Naive thymus-derived CD4-positive, alpha-beta T cell (primary cell): ENCODE results near the gene ZNF316. TPM values are rescaled to one million over a fixed set of nuclear protein-coding genes. Genes with fewer than 3 reads are reported as not detected.
A peak's percentile ranks its signal among the peaks of the same experiment; 100 is the strongest.

ENCODE experiments used
- ATAC-seq: fragments of 150-1000 bp; cut with Tn5 transposase; 2 replicates; pipeline ENCODE4 v1.10.0; 2021; ENCODE audit warnings: mild to moderate bottlenecking, moderate library complexity
- CTCF ChIA-PET: fragments of 350-600 bp; sonication (Branson Sonifier 250); formaldehyde crosslinking; loops from one replicate; lab custom pipeline; 2021; ENCODE audit warnings: antibody characterized with exemption; lab: Charles Lee
- POLR2A ChIA-PET: fragments of 350-600 bp; sonication (Branson Sonifier 250); formaldehyde crosslinking; loops from one replicate; lab custom pipeline; 2021; ENCODE audit warnings: antibody characterized with exemption, inconsistent platforms; lab: Charles Lee
- DNase-seq, 9 donors: peaks; one replicate each; pipeline versions ENCODE4 v3.0.0 to v3.0.0-alpha.2; 2020 to 2022; ENCODE audit warnings: mixed read lengths in 1 of 9
- H3K27ac ChIP-seq: one replicate; pipeline ENCODE4 v1.7.0; 2013; ENCODE audit warnings: mild to moderate bottlenecking, low read depth, low read length, moderate library complexity
- H3K27me3 ChIP-seq, 2 donors: one replicate each; pipeline ENCODE4 v1.7.0; 2013; ENCODE audit warnings: low read length in 2 of 2, mild to moderate bottlenecking in 2 of 2, moderate library complexity in 2 of 2; ENCODE audit not compliant: control insufficient read depth in 2 of 2, insufficient read depth in 2 of 2
- H3K36me3 ChIP-seq, 3 experiments: 1 replicate in 2 of 3; 2 replicates in 1 of 3; pipeline ENCODE4 v1.7.0; 2013; ENCODE audit warnings: low read length in 3 of 3, mild to moderate bottlenecking in 3 of 3, moderate library complexity in 1 of 3; ENCODE audit not compliant: insufficient read depth in 3 of 3, control insufficient read depth in 2 of 3
- H3K4me1 ChIP-seq, 2 donors: one replicate each; pipeline ENCODE4 v1.7.0; 2013; ENCODE audit warnings: low read length in 2 of 2, mild to moderate bottlenecking in 2 of 2, moderate library complexity in 1 of 2; ENCODE audit not compliant: control insufficient read depth in 2 of 2, insufficient read depth in 2 of 2
- H3K4me3 ChIP-seq: 2 replicates; pipeline ENCODE4 v1.7.0; 2013; ENCODE audit warnings: mild to moderate bottlenecking, low read length
- H3K9me3 ChIP-seq, 3 experiments: 1 replicate in 2 of 3; 2 replicates in 1 of 3; pipeline ENCODE4 v1.7.0; 2013; ENCODE audit warnings: low read length in 3 of 3; ENCODE audit not compliant: control insufficient read depth in 2 of 3
- H3K27ac Mint-ChIP-seq, 9 donors: one replicate each; pipeline ENCODE4 v1.8.0; 2020 to 2022; ENCODE audit warnings: mixed read lengths in 9 of 9, mild to moderate bottlenecking in 8 of 9, moderate library complexity in 5 of 9, inconsistent platforms in 2 of 9
- H3K27me3 Mint-ChIP-seq, 5 donors: one replicate each; pipeline ENCODE4 v1.8.0; 2021 to 2022; ENCODE audit warnings: mixed read lengths in 5 of 5, mild to moderate bottlenecking in 1 of 5
- H3K36me3 Mint-ChIP-seq, 5 donors: one replicate each; pipeline ENCODE4 v1.8.0; 2020 to 2022; ENCODE audit warnings: mixed read lengths in 5 of 5, mild to moderate bottlenecking in 3 of 5, inconsistent platforms in 1 of 5
- H3K4me1 Mint-ChIP-seq, 7 donors: one replicate each; pipeline ENCODE4 v1.8.0; 2020 to 2022; ENCODE audit warnings: mixed read lengths in 7 of 7, mild to moderate bottlenecking in 3 of 7, inconsistent platforms in 1 of 7
- H3K4me3 Mint-ChIP-seq, 10 donors: one replicate each; pipeline ENCODE4 v1.8.0; 2020 to 2022; ENCODE audit warnings: mild to moderate bottlenecking in 10 of 10, mixed read lengths in 10 of 10, moderate library complexity in 6 of 10, inconsistent platforms in 2 of 10
- H3K9me3 Mint-ChIP-seq, 11 donors: one replicate each; pipeline ENCODE4 v1.8.0; 2020 to 2022; ENCODE audit warnings: mixed read lengths in 11 of 11, mild to moderate bottlenecking in 4 of 11, inconsistent platforms in 1 of 11, moderate library complexity in 1 of 11
- intact Hi-C, 2 donors: fragments of 100-400 bp; cut with micrococcal nuclease; formaldehyde crosslinking; loops; one replicate each; pipeline ENCODE4 v1.15.1; 2023
- polyA plus RNA-seq, 2 donors: library from polyadenylated mRNA; unstranded; fragments of 300-500 nt; fragmentation: Illumina TruSeq; gene quantifications; one replicate each; pipeline ENCODE4 v1.2.3, GENCODE V29; 2021
- total RNA-seq, 6 experiments: library from RNA in 5 of 6; stranded (reverse) in 5 of 6; gene quantifications; 1 replicate in 5 of 6; 2 replicates in 1 of 6; pipeline ENCODE4 v1.2.3 and lab custom pipeline; 2021 to 2026

The ZNF316 gene
- total and polyA plus RNA-seq, 7 experiments from 2014 or later, result 0.66 to 71.6 (median 51.5) TPM

DNA sequence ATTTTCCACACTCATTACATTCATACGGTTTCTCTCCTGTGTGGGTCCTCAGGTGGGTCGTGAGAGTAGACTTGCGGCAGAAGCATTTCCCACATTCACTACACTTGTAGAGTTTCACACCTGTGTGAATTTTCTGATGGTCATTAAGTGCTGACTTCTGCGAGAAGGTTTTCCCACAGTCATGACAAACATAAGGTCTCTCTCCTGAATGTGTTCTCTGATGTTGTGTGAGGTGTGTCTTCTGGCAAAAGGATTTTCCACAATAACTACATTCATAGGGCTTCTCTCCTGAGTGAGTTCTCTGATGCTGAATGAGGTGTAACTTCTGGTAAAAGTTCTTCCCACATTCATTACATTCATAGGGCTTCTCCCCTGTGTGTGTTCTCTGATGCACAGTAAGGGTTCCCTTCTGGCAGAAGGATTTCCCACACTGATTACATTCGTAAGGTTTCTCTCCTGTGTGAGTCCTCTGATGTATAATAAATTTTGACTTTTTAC, 54.5 kb downstream of the ZNF316 start:
- Mint-ChIP-seq H3K27me3 (no peaks in the 10 kb centered on the region), H3K27ac (peak overlapping the region in 5 of 9 donors; percentile 25 to 80 (median 32)), H3K4me1 (peaks cover 0 to 2% (median 0%) of the 10 kb centered on the region in 7 donors), H3K4me3 (no peak overlapping the region), H3K36me3 (peaks cover 27 to 36% (median 29%) of the 10 kb centered on the region in 5 donors), H3K9me3 (peaks cover 0 to 73% (median 47%) of the 10 kb centered on the region in 11 donors)
- intact Hi-C loops, result no loop called here
- Histone ChIP-seq H3K36me3 (peaks cover 61 to 98% (median 72%) of the 10 kb centered on the region in 3 experiments), H3K27me3 (no peaks in the 10 kb centered on the region), H3K9me3 (peaks cover 28 to 98% (median 57%) of the 10 kb centered on the region in 3 experiments), H3K4me1 (no peaks in the 10 kb centered on the region), H3K27ac (no peak overlapping the region), H3K4me3 (peak overlapping the region; percentile 8)
- CTCF ChIA-PET, result no interaction called here
- POLR2A ChIA-PET, result interaction anchor here (0.6 to 0.8 kb wide), 2 partner anchors 15 to 898 kb away, joined by 3 read pairs; partner anchors contain the start of gene ZNF12
- ATAC-seq (no peak), DNase-seq (no peak)

- H3K4me1 ChIP-seq, result peaks cover 24 to 25% of the 10 kb centered on the region in 2 donors
- H3K9me3 ChIP-seq, result peaks cover 0 to 54% (median 23%) of the 10 kb centered on the region in 3 experiments
- H3K27me3 ChIP-seq, result no peaks in the 10 kb centered on the region
- H3K4me1 Mint-ChIP-seq, result peaks cover 27 to 56% (median 48%) of the 10 kb centered on the region in 7 donors
- ChIA-PET POLR2A (interaction anchor here (0.7 kb wide), 1 partner anchor 28 kb away, joined by 3 read pairs; no protein-coding TSS in a partner anchor), CTCF (interaction anchor here (0.6 kb wide), 1 partner anchor 866 kb away, joined by 3 read pairs; the partner anchor contains the start of gene MIOS)
- peaks cover 0 to 53% (median 40%) of the 10 kb centered on the region in 11 donors for H3K9me3 Mint-ChIP-seq
- H3K27ac ChIP-seq, result no peak overlapping the region
- DNase-seq (no peak), ATAC-seq (no peak)
- H3K4me3 Mint-ChIP-seq, result peak overlapping the region in 5 of 10 donors; percentile 4 to 78 (median 15)
- H3K27ac Mint-ChIP-seq, result no peak overlapping the region
- no peaks in the 10 kb centered on the region for H3K27me3 Mint-ChIP-seq
- H3K36me3 ChIP-seq, result peaks cover 28 to 78% (median 63%) of the 10 kb centered on the region in 3 experiments
- H3K36me3 Mint-ChIP-seq, result peaks cover 44 to 63% (median 59%) of the 10 kb centered on the region in 5 donors
- intact Hi-C loops, result loop anchor here in 1 of 2 donors (10.0 kb wide), 1 partner anchor 144 kb away; no protein-coding TSS in a partner anchor
- no peak overlapping the region for H3K4me3 ChIP-seq
Measured at GRCh38 chr7:6700793-6701192, 63.7 kb downstream of the ZNF316 start.

GRCh38 chr7:6701860-6702259, 64.7 kb downstream of the ZNF316 start:
- CTCF ChIA-PET, result interaction anchor here (0.5 kb wide), 1 partner anchor 882 kb away, joined by 3 read pairs; no protein-coding TSS in a partner anchor
- Mint-ChIP-seq H3K36me3 (peaks cover 44 to 64% (median 63%) of the 10 kb centered on the region in 5 donors), H3K9me3 (peaks cover 0 to 53% (median 41%) of the 10 kb centered on the region in 11 donors), H3K4me3 (peak overlapping the region in 8 of 10 donors; percentile 12 to 78 (median 37)), H3K27me3 (no peaks in the 10 kb centered on the region), H3K27ac (peak overlapping the region in 3 of 9 donors; percentile 25 to 40 (median 31)), H3K4me1 (peaks cover 32 to 60% (median 51%) of the 10 kb centered on the region in 7 donors)
- no peak for ATAC-seq
- POLR2A ChIA-PET, result no interaction called here
- Histone ChIP-seq H3K27ac (no peak overlapping the region), H3K4me1 (peaks cover 26 to 27% of the 10 kb centered on the region in 2 donors), H3K36me3 (peaks cover 18 to 70% (median 52%) of the 10 kb centered on the region in 3 experiments), H3K4me3 (no peak overlapping the region), H3K27me3 (no peaks in the 10 kb centered on the region), H3K9me3 (peaks cover 0 to 43% (median 14%) of the 10 kb centered on the region in 3 experiments)
- intact Hi-C loops, result loop anchor here in 1 of 2 donors (10.0 kb wide), 1 partner anchor 143 kb away; no protein-coding TSS in a partner anchor
- DNase-seq, result no peak

Other genes starting within 250 kb of the ZNF316 start
- 10 to 100 TPM; 20.6 to 44.3 (median 39.8) TPM for gene DAGLB, start 189.4 kb upstream of the ZNF316 start, total RNA-seq
- gene DAGLB, start 189.4 kb upstream of the ZNF316 start, polyA plus RNA-seq, result 10 to 100 TPM; 10.5 to 21.8 TPM
- 10 to 100 TPM; 28.1 to 60.9 (median 36.8) TPM for gene KDELR2, start 153.2 kb upstream of the ZNF316 start, total RNA-seq
- 10 to 100 TPM; 36.3 to 43.7 TPM for gene KDELR2, start 153.2 kb upstream of the ZNF316 start, polyA plus RNA-seq
- gene GRID2IP, start 85.9 kb upstream of the ZNF316 start, total RNA-seq, result 1 to 10 TPM in 2 of 5 experiments, under 1 TPM in 2, not detected in 1; 0.24 to 1.5 (median 1.1) TPM
- gene GRID2IP, start 85.9 kb upstream of the ZNF316 start, polyA plus RNA-seq, result not detected
- gene ZDHHC4, start 59.9 kb upstream of the ZNF316 start, total RNA-seq, result 10 to 100 TPM; 25.2 to 42.2 (median 31.8) TPM
- gene ZDHHC4, start 59.9 kb upstream of the ZNF316 start, polyA plus RNA-seq, result 10 to 100 TPM; 65.9 to 82.1 TPM
- 10 to 100 TPM; 39.9 to 69.1 (median 56.5) TPM for gene INTS15, start 47.3 kb upstream of the ZNF316 start, total RNA-seq
- gene INTS15, start 47.3 kb upstream of the ZNF316 start, polyA plus RNA-seq, result 10 to 100 TPM; 29.7 to 51.8 TPM
- gene ZNF853, start 21.7 kb upstream of the ZNF316 start, total RNA-seq, result 1 to 10 TPM in 4 of 5 experiments, under 1 TPM in 1; 0.15 to 5.3 (median 3.8) TPM
- gene ZNF853, start 21.7 kb upstream of the ZNF316 start, polyA plus RNA-seq, result 1 to 10 TPM in 1 of 2 donors, under 1 TPM in 1; 0.50 to 2.9 TPM
- gene ZNF12, start 69.6 kb downstream of the ZNF316 start, total RNA-seq, result 10 to 100 TPM; 26.2 to 58.1 (median 29.3) TPM
- gene ZNF12, start 69.6 kb downstream of the ZNF316 start, polyA plus RNA-seq, result 10 to 100 TPM; 25.2 to 33.4 TPM
- under 1 TPM in 4 of 5 experiments, not detected in 1; 0.72 to 0.94 (median 0.80) TPM for gene RSPH10B2, start 116.8 kb downstream of the ZNF316 start, total RNA-seq
- not detected for gene RSPH10B2, start 116.8 kb downstream of the ZNF316 start, polyA plus RNA-seq
- gene CCZ1B, start 189.0 kb downstream of the ZNF316 start, total RNA-seq, result 100 to 1,000 TPM in 1 of 5 experiments, 10 to 100 TPM in 4; 73.5 to 104 (median 84.9) TPM
- 10 to 100 TPM; 20.5 to 22.2 TPM for gene CCZ1B, start 189.0 kb downstream of the ZNF316 start, polyA plus RNA-seq